ENCODE data around the gene SNAP23. TPM values are rescaled to one million over a fixed set of nuclear protein-coding genes. Genes with fewer than 3 reads are reported as not detected.

SNAP23 gene
- total RNA-seq, 1 donor from 2014 or later = 68.6 TPM

DNA sequence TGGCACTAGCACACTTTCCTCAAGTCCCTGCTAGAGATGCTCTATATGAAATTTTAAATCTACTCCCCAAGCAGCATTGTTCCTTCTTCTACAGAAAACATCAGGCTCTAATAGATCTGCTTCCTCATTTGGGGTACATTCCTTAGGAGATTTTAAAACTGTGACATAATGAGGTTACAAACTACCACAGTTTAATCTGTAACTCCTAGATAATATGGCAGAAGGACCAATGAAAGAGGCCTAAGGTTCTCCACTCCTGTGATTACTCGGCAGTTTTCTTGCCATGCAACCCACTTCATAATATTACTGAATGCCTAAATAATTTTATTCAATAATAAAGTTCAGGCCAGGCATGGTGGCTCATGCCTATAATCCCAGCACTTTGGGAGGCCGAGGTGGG, 20.6 kb upstream of the SNAP23 start:
- no peak overlapping the region for H3K4me3 ChIP-seq (ENCODE audit: low read depth, low read length)
- TF ChIP-seq, protein P1, sequence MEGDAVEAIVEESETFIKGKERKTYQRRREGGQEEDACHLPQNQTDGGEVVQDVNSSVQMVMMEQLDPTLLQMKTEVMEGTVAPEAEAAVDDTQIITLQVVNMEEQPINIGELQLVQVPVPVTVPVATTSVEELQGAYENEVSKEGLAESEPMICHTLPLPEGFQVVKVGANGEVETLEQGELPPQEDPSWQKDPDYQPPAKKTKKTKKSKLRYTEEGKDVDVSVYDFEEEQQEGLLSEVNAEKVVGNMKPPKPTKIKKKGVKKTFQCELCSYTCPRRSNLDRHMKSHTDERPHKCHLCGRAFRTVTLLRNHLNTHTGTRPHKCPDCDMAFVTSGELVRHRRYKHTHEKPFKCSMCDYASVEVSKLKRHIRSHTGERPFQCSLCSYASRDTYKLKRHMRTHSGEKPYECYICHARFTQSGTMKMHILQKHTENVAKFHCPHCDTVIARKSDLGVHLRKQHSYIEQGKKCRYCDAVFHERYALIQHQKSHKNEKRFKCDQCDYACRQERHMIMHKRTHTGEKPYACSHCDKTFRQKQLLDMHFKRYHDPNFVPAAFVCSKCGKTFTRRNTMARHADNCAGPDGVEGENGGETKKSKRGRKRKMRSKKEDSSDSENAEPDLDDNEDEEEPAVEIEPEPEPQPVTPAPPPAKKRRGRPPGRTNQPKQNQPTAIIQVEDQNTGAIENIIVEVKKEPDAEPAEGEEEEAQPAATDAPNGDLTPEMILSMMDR (conservative IDR thresholded peaks at IDR 0.05; ENCODE audit: low read depth, low read length) = no peak
- no peak for DNase-seq (ENCODE audit: low read depth)

DNA sequence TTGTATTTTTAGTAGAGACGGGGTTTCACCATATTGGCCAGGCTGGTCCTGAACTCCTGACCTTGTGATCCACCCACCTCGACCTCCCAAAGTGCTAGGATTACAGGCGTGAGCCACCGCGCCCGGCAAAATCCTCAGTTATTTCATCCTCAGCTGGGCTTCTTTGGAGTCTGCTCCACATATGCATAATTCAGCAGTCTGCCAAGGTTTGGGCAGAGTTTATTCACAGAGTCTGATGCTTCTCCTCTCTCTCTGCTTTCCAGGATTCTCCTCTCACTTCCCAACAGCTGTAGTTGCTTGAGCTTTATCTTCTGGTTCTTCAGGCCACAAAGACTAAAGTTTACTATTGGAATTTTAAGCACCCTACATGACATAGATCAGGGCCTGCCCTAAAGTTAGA, 12.7 kb upstream of the SNAP23 start:
- no peak overlapping the region for H3K4me3 ChIP-seq (ENCODE audit: low read depth, low read length)
- TF ChIP-seq, protein P1 (conservative IDR thresholded peaks at IDR 0.05; ENCODE audit: low read depth, low read length) = no peak
- no peak for DNase-seq (ENCODE audit: low read depth)

DNA sequence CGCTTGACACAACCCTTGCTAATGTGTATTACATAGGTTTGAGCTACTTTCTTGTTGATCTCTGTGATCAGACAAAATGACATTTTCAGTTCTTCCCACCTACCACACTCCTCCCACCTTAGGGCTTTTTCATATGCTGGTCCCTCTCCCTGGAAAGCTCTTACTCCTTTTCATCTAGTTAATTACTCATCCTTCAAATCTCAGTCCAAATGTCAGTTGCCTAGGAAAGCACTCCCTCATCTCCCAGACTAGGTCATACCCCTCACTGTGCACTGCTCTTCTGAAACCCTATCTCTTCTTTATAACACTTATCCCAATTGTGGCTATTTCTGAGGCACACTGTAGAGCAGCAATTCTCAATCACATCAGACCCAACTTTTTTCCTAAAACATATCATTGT, 11.8 kb upstream of the SNAP23 start:
- no peak overlapping the region for H3K4me3 ChIP-seq (ENCODE audit: low read depth, low read length)
- no peak for DNase-seq (ENCODE audit: low read depth)
- TF ChIP-seq, protein P1 (conservative IDR thresholded peaks at IDR 0.05; ENCODE audit: low read depth, low read length) = no peak

DNA sequence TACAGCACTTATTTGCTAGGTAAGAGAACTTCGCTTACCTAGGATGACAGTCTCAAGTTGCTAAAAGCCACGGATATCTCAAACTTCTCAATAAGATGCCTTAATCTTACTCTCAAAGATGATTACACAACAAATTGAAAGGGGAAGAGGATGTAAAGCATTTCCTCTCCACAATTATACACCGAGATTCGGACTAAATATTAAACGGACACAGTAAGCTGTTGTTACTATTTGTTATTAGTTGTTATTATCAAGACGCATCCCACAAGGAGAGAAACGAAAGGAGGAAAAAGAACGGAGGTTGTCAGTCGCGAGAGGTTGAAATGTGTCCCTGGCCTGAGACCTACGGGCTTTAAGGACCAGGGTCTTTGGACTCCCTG, 5.2 kb upstream of the SNAP23 start:
- DNase-seq (ENCODE audit: low read depth) = no peak
- TF ChIP-seq, protein P1 (conservative IDR thresholded peaks at IDR 0.05; ENCODE audit: low read depth, low read length) = no peak

DNA sequence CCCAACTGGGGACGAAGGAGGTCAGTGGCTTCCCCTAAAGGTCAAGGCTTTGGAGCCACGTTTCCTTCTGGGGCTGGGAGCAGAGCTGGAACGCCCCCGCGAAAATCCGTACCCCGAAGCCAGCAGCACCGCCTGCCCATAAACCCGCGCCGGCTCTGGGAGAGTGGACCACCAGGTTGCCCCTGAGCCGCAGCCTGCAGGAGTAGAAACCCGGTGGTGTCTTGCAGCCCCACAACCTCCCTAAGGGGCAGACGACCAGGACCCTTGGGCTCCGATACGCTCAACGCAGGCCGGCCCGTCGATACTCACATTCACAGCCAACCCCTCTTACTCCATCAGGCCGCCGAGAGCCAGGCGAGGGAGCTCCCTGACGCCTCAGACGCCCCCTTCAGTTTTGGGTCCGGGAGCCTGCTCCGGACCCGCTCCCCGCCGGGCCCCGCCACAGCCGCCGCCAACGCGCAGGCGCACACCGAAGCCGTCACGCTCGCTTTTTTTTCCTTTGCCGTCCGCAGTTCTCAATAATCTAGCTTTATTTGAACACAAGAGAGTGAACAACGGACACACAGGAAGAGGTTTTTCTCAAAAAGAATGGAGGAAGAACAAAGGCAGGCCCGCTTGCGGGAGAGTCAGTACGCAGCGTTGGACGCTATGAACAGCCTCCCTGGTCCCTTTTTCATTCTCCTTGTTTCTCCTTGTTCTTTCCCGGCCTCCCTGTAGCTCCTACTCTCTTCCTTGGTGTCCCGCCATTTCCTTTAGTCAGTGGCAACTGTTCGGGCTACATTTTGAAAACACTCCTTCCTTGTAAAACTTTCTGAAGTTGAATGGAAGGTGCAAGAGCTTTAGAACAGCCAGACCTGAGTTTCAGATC, 4.5 kb upstream of the SNAP23 start, which contains the start of gene ZNF106:
Gene ZNF106, minus strand, starts transcription at position 471 of the 868 bp plus-strand sequence. CDS start 18,852 bp downstream, outside the sequence.
- TF ChIP-seq, protein P1 (conservative IDR thresholded peaks at IDR 0.05; ENCODE audit: low read depth, low read length) = no peak
- DNase-seq (ENCODE audit: low read depth) = no peak
- H3K4me3 ChIP-seq (ENCODE audit: low read depth, low read length) = peak within 1 kb of the TSS; percentile 69

More for the DNA sequence above, 5.2 kb upstream of the SNAP23 start:
- H3K4me3 ChIP-seq (ENCODE audit: low read depth, low read length) = peak overlapping the region; percentile 69

DNA sequence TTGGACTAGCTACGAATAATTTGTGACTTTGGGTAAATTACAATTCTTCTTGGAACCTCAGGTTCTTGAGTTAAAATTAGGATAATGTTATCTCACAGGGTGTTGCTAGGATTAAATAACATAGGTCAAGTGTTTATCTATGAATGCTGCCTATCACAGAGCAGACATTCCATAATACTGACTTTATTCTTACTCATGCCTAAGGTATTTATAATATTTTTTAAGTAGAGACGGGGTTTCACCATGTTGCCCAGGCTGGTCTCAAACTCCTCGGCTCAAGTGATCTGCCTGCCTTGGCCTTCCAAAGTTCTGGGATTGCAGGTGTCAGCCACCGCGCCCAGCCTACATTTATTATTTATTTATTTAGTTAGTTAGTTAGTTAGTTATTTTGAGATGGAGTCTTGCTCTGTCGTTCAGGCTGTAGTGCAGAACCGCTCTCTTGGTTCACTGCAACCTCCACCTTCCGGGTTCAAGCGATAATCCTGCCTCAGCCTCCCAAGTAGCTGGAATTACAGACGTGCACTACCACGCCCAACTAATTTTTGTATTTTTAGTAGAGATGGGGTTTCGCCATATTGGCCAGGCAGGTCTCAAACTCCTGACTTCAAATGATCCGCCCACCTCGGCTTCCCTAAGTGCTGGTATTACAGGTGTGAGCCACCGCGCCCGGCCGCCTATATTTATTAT, 3.8 kb upstream of the SNAP23 start:
- DNase-seq (ENCODE audit: low read depth) = no peak
- TF ChIP-seq, protein P1 (conservative IDR thresholded peaks at IDR 0.05; ENCODE audit: low read depth, low read length) = no peak
- peak overlapping the region; percentile 69 for H3K4me3 ChIP-seq (ENCODE audit: low read depth, low read length)
